H1 (cell line): ENCODE results near the gene DYNLT1.
"Not testable (repeated sequence)": the region's sequence is repeated elsewhere in the genome, so short reads cannot be mapped to it uniquely, and the experiment has no call there.

Experiments
- BRCA1 ChIP-seq: IDR thresholded peaks from 2 replicates; pipeline ENCODE4 v1.6.1; 2012; ENCODE audit warnings: low read depth, low read length, improper control_type of control experiment
- CTCF ChIP-seq, 3 experiments: IDR thresholded peaks; 1 replicate in 2 of 3; 2 replicates in 1 of 3; pipeline versions ENCODE4 v1.5.1 to v1.6.1; 2011; ENCODE audit warnings: low read length in 3 of 3, mild to moderate bottlenecking in 3 of 3, inconsistent platforms in 2 of 3, low read depth in 1 of 3, moderate library complexity in 1 of 3; ENCODE audit not compliant: insufficient read depth in 1 of 3; ENCODE audit errors: control extremely low read depth in 1 of 3
- HDAC2 ChIP-seq, 2 experiments: fragments of 300-600 bp in 1 of 2; sonication (generic) in 1 of 2; IDR thresholded peaks; 2 replicates each; pipeline ENCODE4 v1.6.1; 2011 to 2012; ENCODE audit warnings: low read depth in 2 of 2, low read length in 2 of 2, mild to moderate bottlenecking in 2 of 2, moderate library complexity in 2 of 2, borderline replicate concordance in 1 of 2, inconsistent platforms in 1 of 2
- MAFK ChIP-seq: IDR thresholded peaks from 2 replicates; pipeline ENCODE4 v1.6.1; 2012; ENCODE audit warnings: low read depth, mild to moderate bottlenecking, improper control_type of control experiment, low read length
- MAX ChIP-seq: IDR thresholded peaks from 2 replicates; pipeline ENCODE4 v1.6.1; 2012; ENCODE audit warnings: inconsistent platforms
- POLR2A ChIP-seq, 2 experiments: IDR thresholded peaks; 1 replicate in 1 of 2; 2 replicates in 1 of 2; pipeline ENCODE4 v1.6.1; 2011; ENCODE audit warnings: low read depth in 2 of 2, low read length in 2 of 2, mild to moderate bottlenecking in 2 of 2; ENCODE audit errors: control extremely low read depth in 1 of 2
- RAD21 ChIP-seq, 2 experiments: IDR thresholded peaks in 1 of 2; conservative IDR thresholded peaks in 1 of 2; 2 replicates each; pipeline ENCODE4 v1.6.1; 2011; ENCODE audit warnings: low read depth in 2 of 2, low read length in 2 of 2, improper control_type of control experiment in 1 of 2, inconsistent platforms in 1 of 2, mild to moderate bottlenecking in 1 of 2, moderate library complexity in 1 of 2
- RFX5 ChIP-seq: IDR thresholded peaks from 2 replicates; pipeline ENCODE4 v1.6.1; 2011; ENCODE audit warnings: low read depth, low read length, improper control_type of control experiment, borderline replicate concordance

GRCh38 chr6:158651981-158652737 is 7.6 kb upstream of the DYNLT1 start:
- not testable (repeated sequence) for TF ChIP-seq RFX5; RAD21 (IDR thresholded peaks at IDR 0.05 in 1 of 2, conservative IDR thresholded peaks at IDR 0.05 in 1 of 2; ENCODE audit: low read depth in 2 of 2, low read length in 2 of 2); POLR2A (IDR thresholded peaks at IDR 0.05; ENCODE audit: control extremely low read depth in 1 of 2, low read depth in 2 of 2, low read length in 2 of 2); MAFK; HDAC2 (IDR thresholded peaks at IDR 0.05; ENCODE audit: borderline replicate concordance in 1 of 2, low read depth in 2 of 2, low read length in 2 of 2); BRCA1; MAX; CTCF (IDR thresholded peaks at IDR 0.05; ENCODE audit: control extremely low read depth in 1 of 3, insufficient read depth in 1 of 3, low read depth in 1 of 3, low read length in 3 of 3)
